Left cardiac atrium (tissue), 4 donors: ENCODE results near the gene BICDL1. TPM values are rescaled to one million over a fixed set of nuclear protein-coding genes. Genes with fewer than 3 reads are reported as not detected.

Experiments used
- ATAC-seq, 2 donors: fragments of 200-7000 bp; cut with Tn5 transposase; one replicate each; pipeline ENCODE4 v1.9.1; 2020; ENCODE audit warnings: mild to moderate bottlenecking in 2 of 2, moderate library complexity in 2 of 2
- DNase-seq: peaks from one replicate; pipeline ENCODE4 v3.0.0-alpha.2; 2020
- intact Hi-C, 2 donors: fragments of 100-400 bp; cut with DNase I; formaldehyde crosslinking; loops; one replicate each; pipeline versions ENCODE4 v1.14.1 to v1.15.1; 2022 to 2023
- total RNA-seq, 2 donors: library from RNA; stranded (reverse); fragmentation: NEBNext Ultra II Directional; extraction: Animal tissue kit (Norgen Biotek cat#: 25700); gene quantifications; one replicate each; pipeline ENCODE4 v1.2.1, GENCODE V29; 2021
- donor health status: DM: no; HTN: yes; CAD: no.
- donor health status: DM: no; HTN: yes; CAD: no; lungs with severe emphysema.
- donor health status: DM: yes; HTN: yes; CAD: no.
- donor health status: Dilated cardiomyopathy.

BICDL1 gene
- total RNA-seq, 2 donors from 2014 or later: 12.6 to 13.4 TPM

- ATAC-seq: no peak
- DNase-seq: no peak
- intact Hi-C loops: no loop called here
Observed at GRCh38 chr12:120092551-120093335, 103.7 kb downstream of the BICDL1 start.

- peak in 1 of 2 donors; percentile 5 for ATAC-seq
- DNase-seq: no peak
- intact Hi-C loops: no loop called here
Observed at GRCh38 chr12:120093336-120093591, 104.2 kb downstream of the BICDL1 start.

- ATAC-seq: peak in 1 of 2 donors; percentile 8
- DNase-seq: no peak
- intact Hi-C loops: no loop called here
Observed at GRCh38 chr12:120093592-120094355, 104.7 kb downstream of the BICDL1 start.

- intact Hi-C loops: no loop called here
- DNase-seq: no peak
- ATAC-seq: peak in 1 of 2 donors; percentile 2
Observed at GRCh38 chr12:120094485-120094884, 105.4 kb downstream of the BICDL1 start.

GRCh38 chr12:120095331-120095730, 106.3 kb downstream of the BICDL1 start:
- DNase-seq (no peak), ATAC-seq (peak in 1 of 2 donors; percentile 2)
- intact Hi-C loops: no loop called here

- ATAC-seq (no peak), DNase-seq (no peak)
- intact Hi-C loops: no loop called here
Observed at GRCh38 chr12:120095736-120096135, 106.7 kb downstream of the BICDL1 start.

- no peak for ATAC-seq
- DNase-seq: no peak
- intact Hi-C loops: no loop called here
Observed at GRCh38 chr12:120096671-120097202, 107.7 kb downstream of the BICDL1 start.

GRCh38 chr12:120098756-120099470, 109.9 kb downstream of the BICDL1 start:
- ATAC-seq (no peak), DNase-seq (no peak)
- intact Hi-C loops: no loop called here

GRCh38 chr12:120099738-120100137, 110.7 kb downstream of the BICDL1 start:
- DNase-seq: no peak
- no peak for ATAC-seq
- intact Hi-C loops: no loop called here

- ATAC-seq (peak; percentile 71 to 88), DNase-seq (peak; percentile 83)
- intact Hi-C loops: no loop called here
Observed at GRCh38 chr12:120100630-120101029, 111.6 kb downstream of the BICDL1 start.

- DNase-seq (no peak), ATAC-seq (peak; percentile 28 to 44)
- intact Hi-C loops: no loop called here
Observed at GRCh38 chr12:120101182-120101581, 112.1 kb downstream of the BICDL1 start.

GRCh38 chr12:120101617-120102016, 112.6 kb downstream of the BICDL1 start:
- intact Hi-C loops: no loop called here
- ATAC-seq (no peak), DNase-seq (no peak)

- ATAC-seq (no peak), DNase-seq (no peak)
- intact Hi-C loops: no loop called here
Observed at GRCh38 chr12:120102189-120103043, 113.4 kb downstream of the BICDL1 start.

GRCh38 chr12:120103044-120103338, 114.0 kb downstream of the BICDL1 start:
- intact Hi-C loops: no loop called here
- ATAC-seq (no peak), DNase-seq (no peak)

GRCh38 chr12:120103371-120103770, 114.3 kb downstream of the BICDL1 start:
- DNase-seq: no peak

GRCh38 chr12:120106151-120106550, 117.1 kb downstream of the BICDL1 start:
- intact Hi-C loops: no loop called here
- ATAC-seq (no peak), DNase-seq (no peak)

More at GRCh38 chr12:120103371-120103770, 114.3 kb downstream of the BICDL1 start:
- intact Hi-C loops: no loop called here
- no peak for ATAC-seq

- intact Hi-C loops: no loop called here
- no peak for DNase-seq
- no peak for ATAC-seq
Observed at GRCh38 chr12:120109570-120110267, 120.7 kb downstream of the BICDL1 start.
